GM18907 (cell line): ENCODE data around the gene MBD2.

Experiments
- ATAC-seq: cut with Tn5 transposase; IDR thresholded peaks from one replicate; pipeline ENCODE4 v1.9.1; 2021; ENCODE audit warnings: mild to moderate bottlenecking, moderate library complexity; ENCODE audit not compliant: unreplicated experiment

Gene MBD2

DNA sequence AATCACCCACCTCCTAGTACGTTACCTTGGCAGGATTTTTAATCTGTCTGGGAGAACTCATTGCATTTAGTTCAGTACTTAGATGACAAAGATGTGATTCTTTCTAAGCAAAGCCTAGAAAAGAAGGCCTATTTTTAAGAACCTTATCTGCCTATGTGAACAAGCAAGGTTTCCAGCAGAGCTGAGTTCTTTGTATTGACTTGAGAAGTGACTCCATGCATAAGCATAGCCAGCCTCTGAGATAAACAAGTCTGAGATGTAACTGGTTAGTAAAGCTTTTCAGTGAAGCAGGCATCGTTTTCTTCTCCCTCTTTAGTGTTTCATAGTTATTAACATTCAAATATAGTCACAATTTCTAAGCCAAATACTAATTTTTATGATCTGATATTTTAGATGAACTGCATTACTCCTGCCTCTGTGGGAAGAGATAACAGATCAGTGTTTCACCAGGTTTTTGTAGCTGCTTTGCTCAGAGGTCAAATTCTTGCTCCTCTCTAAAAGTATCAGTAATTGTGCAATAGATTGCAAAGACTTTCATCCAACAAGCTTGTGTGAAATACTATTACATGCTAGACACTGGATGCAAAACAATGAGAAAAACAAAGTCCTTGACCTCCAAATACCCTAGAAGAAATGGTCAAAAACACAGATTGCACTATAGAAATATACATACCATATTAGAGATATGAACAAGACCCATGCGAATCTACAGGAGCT is 107.8 kb downstream of the MBD2 start:
- ATAC-seq: no peak

DNA sequence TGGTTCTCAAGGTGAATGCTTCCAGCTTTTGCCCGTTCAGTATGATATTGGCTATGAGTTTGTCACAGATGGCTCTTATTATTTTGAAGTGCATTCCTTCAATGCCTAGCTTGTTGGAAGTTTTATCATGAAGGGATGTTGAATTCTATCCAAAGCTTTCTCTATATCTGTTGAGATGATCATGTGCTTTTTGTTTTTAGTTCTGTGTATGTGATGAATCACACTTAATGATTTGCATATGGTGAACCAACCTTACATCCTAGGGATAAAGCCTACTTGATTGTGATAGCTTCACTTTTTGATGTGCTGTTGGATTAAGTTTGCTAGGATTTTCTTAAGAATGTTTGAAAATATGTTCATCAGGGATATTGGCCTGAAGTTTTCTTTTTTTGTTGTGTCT is 112.1 kb downstream of the MBD2 start:
- no peak for ATAC-seq

DNA sequence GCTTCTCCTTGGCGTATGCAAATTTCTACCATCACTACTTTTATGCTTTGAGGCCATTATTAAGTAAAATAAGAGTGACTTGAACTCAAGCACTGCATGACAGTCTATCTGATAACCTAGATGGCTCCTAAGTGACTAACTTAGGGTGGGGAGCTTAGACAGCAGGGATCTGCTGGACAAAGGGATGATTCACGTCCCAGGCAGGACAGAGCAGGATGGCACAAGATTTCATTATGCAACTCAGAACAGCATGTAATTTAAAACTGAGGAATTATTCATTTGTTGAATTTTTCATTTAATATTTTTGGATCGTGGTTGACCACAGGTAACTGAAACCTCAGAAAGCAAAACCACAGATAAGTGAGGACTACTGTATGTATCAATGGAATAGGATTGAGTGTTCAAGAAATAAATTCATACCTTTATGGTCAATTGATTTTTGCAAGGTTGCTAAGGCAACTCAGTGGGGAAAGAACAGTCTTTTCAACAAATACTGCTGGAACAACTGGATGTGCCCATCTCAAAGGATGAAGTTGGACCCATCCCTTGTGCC is 115.3 kb downstream of the MBD2 start:
- no peak for ATAC-seq

DNA sequence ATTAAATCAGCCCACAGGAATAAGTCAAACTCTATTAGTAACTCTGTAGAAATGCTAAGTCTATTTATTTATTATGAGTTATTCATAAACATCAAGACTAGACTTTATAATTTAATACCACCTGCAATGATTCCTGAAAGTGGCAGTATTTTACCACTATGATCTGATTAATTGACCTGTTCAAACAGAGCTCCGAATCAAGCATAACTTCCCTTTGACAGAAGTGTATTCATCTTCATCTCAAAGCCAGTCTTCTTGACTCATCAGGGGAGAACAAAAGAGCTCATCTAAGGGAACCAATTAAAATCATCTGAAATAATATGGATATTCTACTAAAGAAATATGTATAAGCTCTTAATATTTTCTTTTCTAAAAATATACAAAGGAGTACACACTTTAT is 122.3 kb downstream of the MBD2 start:
- ATAC-seq: no peak
